Ishikawa (cell line): Measurements from ENCODE around the gene PIANP.

Experiments
- CEBPB ChIP-seq: IDR thresholded peaks from 2 replicates; pipeline ENCODE4 v1.6.1; 2012
- CREB1 ChIP-seq: IDR thresholded peaks from 2 replicates; pipeline ENCODE4 v1.6.1; 2012; ENCODE audit warnings: low read depth
- EP300 ChIP-seq: IDR thresholded peaks from 2 replicates; pipeline ENCODE4 v1.6.1; 2012; ENCODE audit warnings: borderline replicate concordance
- FOXM1 ChIP-seq: IDR thresholded peaks from 2 replicates; pipeline ENCODE4 v1.6.1; 2012; ENCODE audit warnings: low read depth, borderline replicate concordance
- MAX ChIP-seq: IDR thresholded peaks from 2 replicates; pipeline ENCODE4 v1.6.1; 2012
- NFIC ChIP-seq: IDR thresholded peaks from 2 replicates; pipeline ENCODE4 v1.6.1; 2012
- RAD21 ChIP-seq: IDR thresholded peaks from 2 replicates; pipeline ENCODE4 v1.6.1; 2012; ENCODE audit warnings: low read depth
- REST ChIP-seq: IDR thresholded peaks from 2 replicates; pipeline ENCODE4 v1.6.1; 2012; ENCODE audit warnings: low read depth, mild to moderate bottlenecking
- TAF1 ChIP-seq: IDR thresholded peaks from 2 replicates; pipeline ENCODE4 v1.6.1; 2012; ENCODE audit warnings: low read depth, mild to moderate bottlenecking
- TCF12 ChIP-seq: IDR thresholded peaks from 2 replicates; pipeline ENCODE4 v1.6.1; 2012; ENCODE audit warnings: low read depth
- YY1 ChIP-seq: IDR thresholded peaks from 2 replicates; pipeline ENCODE4 v1.6.1; 2012; ENCODE audit warnings: low read depth

DNA sequence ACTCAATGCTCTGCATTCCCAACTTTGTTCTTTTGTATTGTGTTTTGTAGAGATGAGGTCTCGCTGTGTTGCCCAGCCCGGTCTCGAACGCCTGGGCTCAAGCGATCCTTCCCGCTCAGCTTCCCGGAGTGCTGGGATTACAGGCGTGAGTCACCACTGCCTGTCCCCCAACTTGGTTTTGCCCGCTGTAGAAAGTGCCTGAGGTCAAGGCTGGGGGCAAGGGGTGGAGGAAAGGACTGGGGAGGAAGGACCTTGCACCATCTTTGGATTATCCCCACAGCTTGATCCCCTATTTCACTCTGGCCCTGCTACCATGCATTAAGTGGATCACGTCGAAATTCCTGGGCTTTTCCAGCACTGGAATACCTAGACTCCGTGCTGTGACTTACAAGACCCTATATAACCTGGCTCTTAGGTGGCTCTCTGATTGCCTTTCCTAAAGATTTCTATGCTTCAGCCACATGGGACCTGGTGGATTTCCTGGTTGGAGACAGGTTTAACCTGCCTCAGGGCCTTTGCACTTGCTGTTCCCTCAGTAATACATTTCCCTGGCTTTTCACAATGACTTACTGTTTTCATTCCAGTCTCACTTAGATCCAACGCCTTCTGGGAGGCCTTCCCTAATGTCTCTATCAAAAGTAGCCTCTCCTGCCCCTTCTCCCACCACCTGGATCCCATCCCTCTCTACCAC lies 608 bp upstream of the PIANP start:
- TF ChIP-seq CEBPB: no peak
- TF ChIP-seq TCF12: no peak
- no peak for TF ChIP-seq YY1
- TF ChIP-seq MAX: no peak
- no peak for TF ChIP-seq REST
- no peak for TF ChIP-seq TAF1
- TF ChIP-seq CREB1: no peak
- no peak for TF ChIP-seq NFIC
- TF ChIP-seq EP300: no peak
- no peak for TF ChIP-seq RAD21
- TF ChIP-seq FOXM1: no peak
